ENCODE data around the gene ZNF534.
"Not testable (repeated sequence)": the region's sequence is repeated elsewhere in the genome, so short reads cannot be mapped to it uniquely, and the experiment has no call there.

ZNF534 gene

GRCh38 chr19:52428937-52429336 is at the start of gene ZNF534:
Gene ZNF534 (plus strand): TSS chr19:52429148. CDS start chr19:52431475, 2,327 bp downstream.
- no peak for DNase-seq (ENCODE audit: low read depth)

GRCh38 chr19:52391135-52391534 is 37.8 kb upstream of the ZNF534 start:
- no peak for DNase-seq (ENCODE audit: low read depth)

- DNase-seq (ENCODE audit: low read depth), result peak; percentile 92
Measured at GRCh38 chr19:52397310-52398080, 31.5 kb upstream of the ZNF534 start, which contains the start of gene ZNF528. Gene ZNF528 (plus strand): TSS chr19:52397849. CDS start chr19:52402014, 4,165 bp downstream.

- no peak for DNase-seq (ENCODE audit: low read depth)
Measured at GRCh38 chr19:52398081-52398441, 30.9 kb upstream of the ZNF534 start.

- DNase-seq (ENCODE audit: low read depth), result no peak
Measured at GRCh38 chr19:52410276-52410675, 18.7 kb upstream of the ZNF534 start.

GRCh38 chr19:52415711-52416110 is 13.2 kb upstream of the ZNF534 start:
- no peak for DNase-seq (ENCODE audit: low read depth)

- DNase-seq (ENCODE audit: low read depth), result no peak
Measured at GRCh38 chr19:52442179-52442578, 13.2 kb downstream of the ZNF534 start.

- no peak for DNase-seq (ENCODE audit: low read depth)
Measured at GRCh38 chr19:52444506-52444905, 15.6 kb downstream of the ZNF534 start.

GRCh38 chr19:52451241-52451640 is 22.3 kb downstream of the ZNF534 start:
- DNase-seq (ENCODE audit: low read depth), result no peak

- DNase-seq (ENCODE audit: low read depth), result peak; percentile 32
Measured at GRCh38 chr19:52453324-52454094, 24.6 kb downstream of the ZNF534 start, which contains the start of gene ZNF578. Gene ZNF578 (plus strand): TSS chr19:52453553. CDS start chr19:52501846, 48,293 bp downstream.

- no peak for DNase-seq (ENCODE audit: low read depth)
Measured at GRCh38 chr19:52464798-52465470, 36.0 kb downstream of the ZNF534 start.

- DNase-seq (ENCODE audit: low read depth), result no peak
Measured at GRCh38 chr19:52473655-52474350, 44.9 kb downstream of the ZNF534 start.

GRCh38 chr19:52474351-52475127 is 45.6 kb downstream of the ZNF534 start:
- DNase-seq (ENCODE audit: low read depth), result no peak

GRCh38 chr19:52484111-52484743 is 55.3 kb downstream of the ZNF534 start:
- not testable (repeated sequence) for DNase-seq (ENCODE audit: low read depth)

GRCh38 chr19:52485064-52485463 is 56.1 kb downstream of the ZNF534 start:
- not testable (repeated sequence) for DNase-seq (ENCODE audit: low read depth)

- not testable (repeated sequence) for DNase-seq (ENCODE audit: low read depth)
Measured at GRCh38 chr19:52485561-52486240, 56.8 kb downstream of the ZNF534 start.

- no peak for DNase-seq (ENCODE audit: low read depth)
Measured at GRCh38 chr19:52492201-52492993, 63.4 kb downstream of the ZNF534 start.

GRCh38 chr19:52492994-52493470 is 64.1 kb downstream of the ZNF534 start:
- DNase-seq (ENCODE audit: low read depth), result no peak

- no peak for DNase-seq (ENCODE audit: low read depth)
Measured at GRCh38 chr19:52494518-52494917, 65.6 kb downstream of the ZNF534 start.

All from stimulated activated CD8-positive, alpha-beta memory T cell treated with anti-CD3 and anti-CD28 coated beads, Interleukin-15, amount 100 ng/mL, for 1 hour (primary cell).